ENCODE data around the gene IGF2.

The IGF2 gene

GRCh38 chr11:2086239-2087040 is 52.7 kb downstream of the IGF2 start:
- Histone ChIP-seq H3K27me3 (ENCODE audit: insufficient read depth, low read length) (no peaks in the 10 kb centered on the region), H3K36me3 (ENCODE audit: insufficient read depth, low read length) (no peaks in the 10 kb centered on the region), H3K4me1 (ENCODE audit: insufficient read depth, low read length) (no peaks in the 10 kb centered on the region), H3K9me3 (ENCODE audit: low read length) (peaks cover 8% of the 10 kb centered on the region), H2AFZ (ENCODE audit: low read depth, low read length) (no peak overlapping the region), H3K4me3 (ENCODE audit: low read length) (no peak overlapping the region)

- no peaks in the 10 kb centered on the region for H3K4me1 ChIP-seq (ENCODE audit: insufficient read depth, low read length)
- H3K4me3 ChIP-seq (ENCODE audit: low read length) = no peak overlapping the region
- no peaks in the 10 kb centered on the region for H3K27me3 ChIP-seq (ENCODE audit: insufficient read depth, low read length)
- no peak overlapping the region for H2AFZ ChIP-seq (ENCODE audit: low read depth, low read length)
- peaks cover 8% of the 10 kb centered on the region for H3K9me3 ChIP-seq (ENCODE audit: low read length)
- no peaks in the 10 kb centered on the region for H3K36me3 ChIP-seq (ENCODE audit: insufficient read depth, low read length)
Measured at GRCh38 chr11:2085251-2086066, 53.7 kb downstream of the IGF2 start.

- Histone ChIP-seq H2AFZ (ENCODE audit: low read depth, low read length) (no peak overlapping the region), H3K4me3 (ENCODE audit: low read length) (no peak overlapping the region), H3K27me3 (ENCODE audit: insufficient read depth, low read length) (no peaks in the 10 kb centered on the region), H3K9me3 (ENCODE audit: low read length) (peaks cover 8% of the 10 kb centered on the region), H3K36me3 (ENCODE audit: insufficient read depth, low read length) (no peaks in the 10 kb centered on the region), H3K4me1 (ENCODE audit: insufficient read depth, low read length) (no peaks in the 10 kb centered on the region)
Measured at GRCh38 chr11:2084721-2085120, 54.5 kb downstream of the IGF2 start.

Data from neuron (in vitro differentiated cells).